GM18907 (cell line): ENCODE data around the gene XRN2.

Experiments used
- ATAC-seq: cut with Tn5 transposase; IDR thresholded peaks from one replicate; pipeline ENCODE4 v1.9.1; 2021; ENCODE audit warnings: mild to moderate bottlenecking, moderate library complexity; ENCODE audit not compliant: unreplicated experiment

The XRN2 gene, protein sequence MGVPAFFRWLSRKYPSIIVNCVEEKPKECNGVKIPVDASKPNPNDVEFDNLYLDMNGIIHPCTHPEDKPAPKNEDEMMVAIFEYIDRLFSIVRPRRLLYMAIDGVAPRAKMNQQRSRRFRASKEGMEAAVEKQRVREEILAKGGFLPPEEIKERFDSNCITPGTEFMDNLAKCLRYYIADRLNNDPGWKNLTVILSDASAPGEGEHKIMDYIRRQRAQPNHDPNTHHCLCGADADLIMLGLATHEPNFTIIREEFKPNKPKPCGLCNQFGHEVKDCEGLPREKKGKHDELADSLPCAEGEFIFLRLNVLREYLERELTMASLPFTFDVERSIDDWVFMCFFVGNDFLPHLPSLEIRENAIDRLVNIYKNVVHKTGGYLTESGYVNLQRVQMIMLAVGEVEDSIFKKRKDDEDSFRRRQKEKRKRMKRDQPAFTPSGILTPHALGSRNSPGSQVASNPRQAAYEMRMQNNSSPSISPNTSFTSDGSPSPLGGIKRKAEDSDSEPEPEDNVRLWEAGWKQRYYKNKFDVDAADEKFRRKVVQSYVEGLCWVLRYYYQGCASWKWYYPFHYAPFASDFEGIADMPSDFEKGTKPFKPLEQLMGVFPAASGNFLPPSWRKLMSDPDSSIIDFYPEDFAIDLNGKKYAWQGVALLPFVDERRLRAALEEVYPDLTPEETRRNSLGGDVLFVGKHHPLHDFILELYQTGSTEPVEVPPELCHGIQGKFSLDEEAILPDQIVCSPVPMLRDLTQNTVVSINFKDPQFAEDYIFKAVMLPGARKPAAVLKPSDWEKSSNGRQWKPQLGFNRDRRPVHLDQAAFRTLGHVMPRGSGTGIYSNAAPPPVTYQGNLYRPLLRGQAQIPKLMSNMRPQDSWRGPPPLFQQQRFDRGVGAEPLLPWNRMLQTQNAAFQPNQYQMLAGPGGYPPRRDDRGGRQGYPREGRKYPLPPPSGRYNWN

GRCh38 chr20:21303061-21303871, at the start of gene XRN2:
Gene XRN2, plus strand, starts transcription at chr20:21303331. Its CDS starts 68 bp downstream, at chr20:21303399.
- peak; percentile 95 for ATAC-seq

- ATAC-seq: no peak
Observed at GRCh38 chr20:21257192-21257591, 45.9 kb upstream of the XRN2 start.

DNA sequence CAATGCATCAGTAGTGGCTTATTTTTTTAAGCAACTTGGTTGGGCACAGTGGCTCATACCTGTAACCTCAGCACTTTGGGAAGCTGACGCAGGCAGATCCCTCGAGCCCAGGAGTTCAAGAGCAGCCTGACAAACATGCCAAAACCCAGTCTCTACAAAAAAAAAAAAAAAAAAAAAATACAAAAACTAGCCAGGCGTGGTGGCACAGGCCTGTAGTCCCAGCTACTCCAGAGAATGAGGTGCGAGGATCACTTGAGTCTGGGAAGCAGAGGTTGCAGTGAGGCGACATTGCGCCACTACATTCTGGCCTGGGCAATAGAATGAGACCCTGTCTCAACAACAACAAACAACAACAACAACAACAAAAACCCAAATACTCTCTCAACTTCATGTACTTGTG, 44.7 kb upstream of the XRN2 start:
- ATAC-seq: no peak

GRCh38 chr20:21259346-21259745, 43.8 kb upstream of the XRN2 start:
- ATAC-seq: no peak

- no peak for ATAC-seq
Observed at GRCh38 chr20:21262812-21263211, 40.3 kb upstream of the XRN2 start.

GRCh38 chr20:21265261-21266190, 37.6 kb upstream of the XRN2 start:
- ATAC-seq: no peak

DNA sequence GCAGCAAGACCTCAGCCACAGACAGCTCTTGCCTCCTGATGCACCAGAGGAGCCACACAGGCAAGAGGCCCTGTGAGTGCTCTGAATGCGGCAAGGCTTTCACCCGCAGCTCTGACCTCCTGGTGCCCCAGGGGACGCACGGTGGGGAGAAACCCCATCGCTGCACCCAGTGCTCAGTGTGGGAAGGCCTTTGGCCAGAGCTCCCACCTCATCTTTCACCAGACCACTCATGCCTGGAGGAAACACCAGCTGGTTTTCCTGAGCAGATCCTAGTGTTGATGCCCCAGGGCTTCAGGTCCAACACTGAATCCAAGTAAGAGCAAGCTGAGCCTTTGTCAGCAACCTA, 37.0 kb upstream of the XRN2 start:
- no peak for ATAC-seq

DNA sequence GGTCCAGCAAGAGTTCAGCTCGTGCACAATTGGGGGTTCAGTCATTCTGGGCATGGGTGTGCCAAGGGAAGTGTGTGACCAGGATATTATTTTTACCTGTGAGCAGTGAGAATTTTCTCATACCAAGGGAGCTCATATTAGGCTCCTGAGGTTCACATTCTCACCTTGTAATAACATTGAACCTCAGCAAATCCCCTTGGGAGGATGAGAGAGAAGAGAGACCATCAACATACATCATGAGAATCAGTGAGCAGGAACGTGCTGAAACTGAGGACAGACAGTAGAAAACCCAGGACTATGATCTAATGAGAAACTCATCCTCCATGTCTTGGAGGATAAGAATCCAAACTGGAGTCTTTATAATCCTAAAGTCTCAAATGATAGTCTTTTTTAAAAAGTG, 33.4 kb upstream of the XRN2 start:
- ATAC-seq: no peak

GRCh38 chr20:21270806-21271205, 32.3 kb upstream of the XRN2 start:
- ATAC-seq: no peak

- peak; percentile 49 for ATAC-seq
Observed at GRCh38 chr20:21272279-21272678, 30.9 kb upstream of the XRN2 start.

DNA sequence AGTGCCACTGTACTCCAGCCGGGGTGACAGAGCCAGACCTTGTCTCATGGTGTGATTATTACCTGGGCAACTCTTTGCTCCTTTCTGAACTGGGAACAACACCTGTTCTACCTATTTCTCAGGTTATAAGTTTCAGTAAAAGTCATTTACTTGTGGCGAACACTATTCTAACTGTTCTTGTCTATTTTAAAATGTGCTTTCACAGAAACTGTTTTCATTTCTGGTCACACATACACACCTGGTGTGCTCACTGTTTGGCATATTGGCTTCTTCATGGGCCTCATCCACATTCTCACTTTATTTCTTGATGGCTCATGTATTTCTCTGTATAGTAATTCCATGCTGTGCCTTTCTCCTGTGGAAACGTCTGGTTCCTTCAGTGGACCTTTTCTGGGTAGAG, 30.5 kb upstream of the XRN2 start:
- peak; percentile 50 for ATAC-seq

DNA sequence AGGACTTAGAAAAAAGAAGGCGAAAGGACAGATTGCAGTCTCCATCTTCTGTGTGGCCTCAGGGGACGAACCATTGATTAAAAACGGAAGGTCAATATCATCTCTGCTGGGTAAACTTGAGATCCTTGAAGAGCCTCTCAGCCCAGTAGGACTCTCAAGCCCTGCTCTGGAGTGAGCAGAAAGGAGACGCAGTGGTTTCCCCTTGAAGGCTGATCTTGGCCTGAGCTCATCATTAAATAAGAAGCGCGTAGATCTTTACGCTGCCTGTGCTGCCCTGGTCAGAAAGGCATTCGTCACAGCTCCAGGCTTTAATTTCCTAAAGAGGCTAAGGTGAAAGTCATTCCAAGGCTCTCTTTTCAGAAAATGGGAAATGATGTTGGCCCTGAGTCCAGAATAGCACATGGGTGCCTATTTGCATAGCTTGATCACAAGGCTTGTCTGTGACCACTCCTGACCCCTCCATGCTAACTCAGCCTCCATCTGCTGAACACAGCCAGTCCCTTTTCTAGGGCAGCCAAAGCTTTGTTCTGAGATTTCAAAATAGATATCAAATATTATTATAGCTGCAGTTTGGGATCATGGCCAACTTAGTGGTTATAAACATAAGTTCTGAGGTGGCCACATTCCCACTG, 29.3 kb upstream of the XRN2 start:
- no peak for ATAC-seq

DNA sequence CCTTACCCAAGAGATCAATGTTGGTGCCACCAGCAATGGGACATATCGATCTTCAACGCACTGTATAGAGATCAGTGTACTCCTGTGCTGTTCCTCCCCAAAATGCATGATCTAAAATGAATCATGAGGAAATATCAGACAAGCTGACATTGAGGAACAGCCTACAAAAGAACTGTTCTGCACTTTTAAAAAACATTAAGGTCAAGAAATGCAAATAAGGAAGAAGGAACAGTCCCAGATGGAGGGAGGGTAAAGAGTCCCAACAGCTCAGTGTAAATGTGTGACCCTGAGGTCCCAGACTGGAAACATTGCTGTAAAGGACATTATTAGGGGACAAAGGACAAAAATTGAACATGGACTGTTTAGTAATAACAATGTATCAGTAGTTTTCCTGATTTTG, 24.3 kb upstream of the XRN2 start:
- no peak for ATAC-seq

DNA sequence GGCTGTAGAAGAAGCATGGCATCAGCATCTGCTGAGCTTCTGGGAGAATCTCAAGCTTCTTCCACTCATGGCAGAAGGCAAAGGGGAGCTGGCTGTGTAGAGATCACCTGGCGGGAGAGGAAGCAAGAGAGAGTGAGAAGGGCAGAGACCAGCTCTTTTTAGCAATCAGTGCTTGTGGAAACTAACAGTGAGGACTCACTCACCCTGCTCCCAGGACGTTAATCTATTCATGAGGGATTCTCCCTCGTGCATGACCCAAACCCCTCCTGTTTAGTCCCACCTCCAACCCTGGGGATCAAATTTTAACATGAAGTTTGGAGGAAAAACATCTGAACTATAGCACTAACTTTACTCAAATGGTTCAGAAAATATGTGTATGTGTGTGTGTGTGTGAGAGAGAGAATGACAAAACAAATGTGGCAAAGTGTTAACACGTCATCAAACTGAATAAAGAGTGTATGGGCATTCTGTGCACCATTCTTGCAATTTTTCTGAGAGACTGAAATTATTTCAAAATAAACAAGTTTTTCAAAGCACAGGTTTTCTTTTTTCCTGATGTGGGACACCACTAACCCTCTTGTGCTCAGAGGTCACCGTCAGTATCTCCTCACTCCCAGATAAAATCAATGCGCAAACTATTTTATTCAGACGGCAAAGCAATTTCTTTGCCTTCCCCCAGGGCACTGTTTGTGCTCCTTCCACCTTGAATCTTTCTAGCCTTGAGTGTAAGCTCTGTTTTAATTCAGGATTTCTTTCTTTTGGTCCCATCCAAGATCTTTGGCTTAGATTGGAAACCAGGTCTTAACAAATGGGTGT, 23.2 kb upstream of the XRN2 start:
- no peak for ATAC-seq

GRCh38 chr20:21280522-21281016, 22.6 kb upstream of the XRN2 start:
- ATAC-seq: no peak

DNA sequence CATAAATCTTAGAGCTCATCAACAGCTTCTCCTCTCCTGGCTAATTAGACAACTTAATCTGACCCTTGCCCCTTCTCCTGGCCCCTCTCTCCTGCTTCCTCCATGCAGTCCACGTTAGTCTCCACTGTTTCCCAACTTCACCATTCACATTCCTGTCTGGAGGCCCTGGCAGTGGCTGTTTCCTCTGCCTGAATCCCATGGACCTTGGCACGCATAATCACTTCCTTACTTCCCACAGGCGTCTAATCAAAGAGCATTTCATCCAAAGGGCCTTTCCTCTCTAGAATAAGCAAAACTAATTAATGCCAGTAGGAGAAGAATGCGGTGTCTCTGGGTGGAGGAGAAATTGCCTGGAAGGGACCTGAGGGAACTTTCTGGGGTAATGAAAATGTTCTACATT, 16.4 kb upstream of the XRN2 start:
- ATAC-seq: no peak

DNA sequence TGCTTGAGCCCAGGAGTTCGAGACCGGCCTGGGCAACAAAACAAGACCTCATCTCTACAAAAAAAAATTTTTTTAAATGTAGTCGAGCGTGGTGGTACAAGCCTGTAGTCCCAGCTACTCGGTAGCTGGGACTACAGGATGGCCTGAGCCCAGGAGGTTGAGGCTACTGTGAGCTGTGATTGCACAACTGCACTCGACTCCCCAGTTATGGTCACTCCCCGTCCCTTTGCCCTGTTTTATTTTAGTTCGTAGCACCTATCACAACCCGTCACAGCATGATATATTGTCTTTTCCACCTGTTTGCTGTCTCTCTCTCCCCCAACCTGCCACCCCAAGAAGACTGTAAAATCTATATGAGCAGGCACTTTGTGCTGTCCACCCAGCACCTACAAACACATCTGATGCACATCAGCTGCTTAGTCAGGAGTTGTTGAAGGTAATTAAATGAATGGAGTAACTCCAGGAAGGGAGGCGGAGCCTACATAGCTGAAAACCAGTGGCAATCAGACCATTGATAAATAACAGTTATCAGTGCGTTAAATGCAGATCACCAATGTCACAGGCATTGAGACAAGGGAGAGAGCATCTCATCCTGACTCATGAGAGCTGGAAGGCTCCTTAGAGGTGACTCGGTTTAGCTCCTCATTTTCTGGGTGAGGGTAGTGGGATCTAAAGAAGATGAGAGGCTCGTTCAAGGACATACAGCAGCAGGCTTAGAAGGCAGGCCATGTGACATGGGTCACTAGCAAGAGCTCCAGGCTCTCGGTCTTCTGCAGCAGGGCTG, 14.4 kb upstream of the XRN2 start:
- no peak for ATAC-seq

DNA sequence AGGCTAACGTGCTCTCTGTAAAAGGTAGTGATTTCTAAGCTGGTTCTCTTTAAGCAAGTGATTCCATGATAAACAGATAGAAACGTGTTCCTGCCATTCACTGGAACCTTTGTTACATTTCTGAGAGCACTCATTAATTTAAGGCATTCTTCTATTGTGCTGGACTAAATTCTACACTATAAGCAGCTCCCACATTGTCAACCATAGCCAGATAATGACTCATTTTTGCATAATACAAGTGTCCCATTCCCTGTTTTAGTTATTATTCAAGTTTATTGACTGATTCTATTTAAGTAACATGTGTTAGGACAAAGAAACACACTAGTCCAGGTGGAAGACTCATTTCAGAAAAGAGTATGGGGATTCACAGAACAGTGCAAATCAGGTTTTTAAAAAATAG, 13.5 kb upstream of the XRN2 start:
- ATAC-seq: no peak
